Activated T-cell treated with anti-CD3 and anti-CD28 coated beads, Interleukin-2, amount 50 U/mL, for 72 hours (primary cell): Measurements from ENCODE around the gene ALG14. TPM values are rescaled to one million over a fixed set of nuclear protein-coding genes. Genes with fewer than 3 reads are reported as not detected.

Experiments
- ATAC-seq, 2 donors: fragments of 150-1000 bp; cut with Tn5 transposase; replicated peaks in 1 of 2; 2 replicates each; pipeline ENCODE4 v1.10.0; 2021; ENCODE audit warnings: moderate library complexity in 2 of 2, mild to moderate bottlenecking in 1 of 2
- DNase-seq, 2 donors: peaks; one replicate each; pipeline ENCODE4 v3.0.0; 2021 to 2022; ENCODE audit warnings: mixed read lengths in 1 of 2
- H3K27ac Mint-ChIP-seq: one replicate; pipeline ENCODE4 v1.8.0; 2022; ENCODE audit warnings: mild to moderate bottlenecking, moderate library complexity, mixed read lengths
- H3K27me3 Mint-ChIP-seq: one replicate; pipeline ENCODE4 v1.8.0; 2022; ENCODE audit warnings: low read depth, mixed read lengths
- H3K36me3 Mint-ChIP-seq, 2 donors: one replicate each; pipeline ENCODE4 v1.8.0; 2022; ENCODE audit warnings: mixed read lengths in 2 of 2, mild to moderate bottlenecking in 1 of 2; ENCODE audit not compliant: insufficient read depth in 2 of 2
- H3K4me1 Mint-ChIP-seq: one replicate; pipeline ENCODE4 v1.8.0; 2022; ENCODE audit warnings: low read depth, mixed read lengths
- H3K4me3 Mint-ChIP-seq, 2 donors: one replicate each; pipeline ENCODE4 v1.8.0; 2022; ENCODE audit warnings: mild to moderate bottlenecking in 2 of 2, mixed read lengths in 2 of 2, moderate library complexity in 2 of 2
- H3K9me3 Mint-ChIP-seq, 2 donors: one replicate each; pipeline ENCODE4 v1.8.0; 2022; ENCODE audit warnings: mixed read lengths in 2 of 2
- total RNA-seq, 2 donors: library from RNA; stranded (reverse); gene quantifications; one replicate each; pipeline ENCODE4 v1.2.3, GENCODE V29; 2022

Gene ALG14
- 1 to 10 TPM; 3.4 to 4.1 TPM for total RNA-seq

GRCh38 chr1:95072532-95073419, at the start of gene ALG14:
Gene ALG14 (minus strand): TSS chr1:95072951. CDS start chr1:95072898, 53 bp downstream.
- Mint-ChIP-seq H3K27me3 (no peaks in the 10 kb centered on the region), H3K27ac (peak within 1 kb of the TSS; percentile 95)

GRCh38 chr1:95122151-95122697, 49.5 kb upstream of the ALG14 start:
- Mint-ChIP-seq H3K9me3 (no peaks in the 10 kb centered on the region), H3K36me3 (no peaks in the 10 kb centered on the region), H3K27ac (no peak overlapping the region), H3K4me1 (no peaks in the 10 kb centered on the region), H3K27me3 (peaks cover 35% of the 10 kb centered on the region), H3K4me3 (no peak overlapping the region)
- ATAC-seq = no peak
- DNase-seq = no peak

More at GRCh38 chr1:95072532-95073419, at the start of gene ALG14:
- ATAC-seq (peak; percentile 95 to 96), DNase-seq (peak; percentile 88 to 89)
- H3K36me3 Mint-ChIP-seq = peaks cover 0 to 2% of the 10 kb centered on the region in 2 donors
- peak within 1 kb of the TSS; percentile 95 to 97 for H3K4me3 Mint-ChIP-seq
- peaks cover 17% of the 10 kb centered on the region for H3K4me1 Mint-ChIP-seq
- no peaks in the 10 kb centered on the region for H3K9me3 Mint-ChIP-seq

GRCh38 chr1:95119273-95119672, 46.5 kb upstream of the ALG14 start:
- Mint-ChIP-seq H3K27ac (no peak overlapping the region), H3K4me3 (peak overlapping the region in 1 of 2 donors; percentile 42), H3K9me3 (no peaks in the 10 kb centered on the region), H3K4me1 (peaks cover 11% of the 10 kb centered on the region), H3K36me3 (no peaks in the 10 kb centered on the region), H3K27me3 (peaks cover 35% of the 10 kb centered on the region)
- ATAC-seq = no peak
- no peak for DNase-seq

GRCh38 chr1:95118710-95119109, 46.0 kb upstream of the ALG14 start:
- Mint-ChIP-seq H3K27ac (no peak overlapping the region), H3K27me3 (peaks cover 35% of the 10 kb centered on the region), H3K4me3 (peak overlapping the region; percentile 39 to 42), H3K4me1 (peaks cover 11% of the 10 kb centered on the region), H3K36me3 (no peaks in the 10 kb centered on the region), H3K9me3 (no peaks in the 10 kb centered on the region)
- DNase-seq = no peak
- ATAC-seq = no peak

GRCh38 chr1:95118067-95118499, 45.3 kb upstream of the ALG14 start:
- Mint-ChIP-seq H3K9me3 (no peaks in the 10 kb centered on the region), H3K4me1 (peaks cover 11% of the 10 kb centered on the region), H3K36me3 (no peaks in the 10 kb centered on the region), H3K4me3 (peak overlapping the region; percentile 64 to 80), H3K27me3 (peaks cover 40% of the 10 kb centered on the region), H3K27ac (no peak overlapping the region)
- DNase-seq = peak in 1 of 2 donors; percentile 3
- ATAC-seq = no peak

GRCh38 chr1:95117207-95118066, 44.7 kb upstream of the ALG14 start, which contains the start of gene TLCD4:
Gene TLCD4 (plus strand): TSS chr1:95117355. CDS start chr1:95143902, 26,547 bp downstream.
- DNase-seq (peak; percentile 33 to 39), ATAC-seq (peak; percentile 74 to 77)
- Mint-ChIP-seq H3K36me3 (no peaks in the 10 kb centered on the region), H3K27ac (peak within 1 kb of the TSS; percentile 49), H3K4me1 (peaks cover 11% of the 10 kb centered on the region), H3K9me3 (no peaks in the 10 kb centered on the region), H3K4me3 (peak within 1 kb of the TSS; percentile 84), H3K27me3 (peaks cover 41% of the 10 kb centered on the region)

GRCh38 chr1:95116580-95117206, 43.9 kb upstream of the ALG14 start:
- Mint-ChIP-seq H3K27ac (peak overlapping the region; percentile 49), H3K27me3 (peaks cover 41% of the 10 kb centered on the region), H3K4me3 (peak overlapping the region; percentile 84), H3K9me3 (no peaks in the 10 kb centered on the region), H3K4me1 (peaks cover 11% of the 10 kb centered on the region), H3K36me3 (no peaks in the 10 kb centered on the region)
- DNase-seq (peak; percentile 56 to 64), ATAC-seq (peak; percentile 63 to 71)

- ATAC-seq = no peak
- no peaks in the 10 kb centered on the region for H3K9me3 Mint-ChIP-seq
Observed at GRCh38 chr1:95115708-95116137, 43.0 kb upstream of the ALG14 start.

GRCh38 chr1:95113684-95114083, 40.9 kb upstream of the ALG14 start:
- Mint-ChIP-seq H3K27me3 (peaks cover 22% of the 10 kb centered on the region), H3K4me3 (no peak overlapping the region), H3K9me3 (no peaks in the 10 kb centered on the region), H3K27ac (no peak overlapping the region), H3K36me3 (no peaks in the 10 kb centered on the region), H3K4me1 (peaks cover 11% of the 10 kb centered on the region)
- no peak for DNase-seq
- ATAC-seq = no peak

More at GRCh38 chr1:95115708-95116137, 43.0 kb upstream of the ALG14 start:
- peaks cover 11% of the 10 kb centered on the region for H3K4me1 Mint-ChIP-seq
- H3K27ac Mint-ChIP-seq = no peak overlapping the region
- no peak for DNase-seq
- no peaks in the 10 kb centered on the region for H3K36me3 Mint-ChIP-seq
- peak overlapping the region in 1 of 2 donors; percentile 8 for H3K4me3 Mint-ChIP-seq
- peaks cover 42% of the 10 kb centered on the region for H3K27me3 Mint-ChIP-seq

GRCh38 chr1:95111014-95111413, 38.3 kb upstream of the ALG14 start:
- H3K4me1 Mint-ChIP-seq = peaks cover 3% of the 10 kb centered on the region
- no peak overlapping the region for H3K27ac Mint-ChIP-seq
- peaks cover 14% of the 10 kb centered on the region for H3K27me3 Mint-ChIP-seq
- ATAC-seq = no peak
- no peak for DNase-seq
- H3K4me3 Mint-ChIP-seq = no peak overlapping the region
- no peaks in the 10 kb centered on the region for H3K36me3 Mint-ChIP-seq
- no peaks in the 10 kb centered on the region for H3K9me3 Mint-ChIP-seq

- Mint-ChIP-seq H3K36me3 (no peaks in the 10 kb centered on the region), H3K4me3 (no peak overlapping the region), H3K9me3 (no peaks in the 10 kb centered on the region), H3K27me3 (peaks cover 14% of the 10 kb centered on the region), H3K4me1 (no peaks in the 10 kb centered on the region), H3K27ac (no peak overlapping the region)
- ATAC-seq (no peak), DNase-seq (no peak)
Observed at GRCh38 chr1:95108792-95109191, 36.0 kb upstream of the ALG14 start.

- Mint-ChIP-seq H3K36me3 (no peaks in the 10 kb centered on the region), H3K4me3 (no peak overlapping the region), H3K4me1 (no peaks in the 10 kb centered on the region), H3K27me3 (no peaks in the 10 kb centered on the region), H3K9me3 (no peaks in the 10 kb centered on the region), H3K27ac (no peak overlapping the region)
- ATAC-seq (no peak), DNase-seq (no peak)
Observed at GRCh38 chr1:95098196-95098595, 25.4 kb upstream of the ALG14 start.
